Neuronal stem cell (in vitro differentiated cells): Measurements from ENCODE around the gene FANK1.
"Not testable (repeated sequence)": the region's sequence is repeated elsewhere in the genome, so short reads cannot be mapped to it uniquely, and the experiment has no call there.

Source experiments
- DNase-seq: peaks from one replicate; pipeline ENCODE4 v3.0.0-alpha.2; 2013; ENCODE audit warnings: low spot score
- H2AFZ ChIP-seq: one replicate; pipeline ENCODE4 v1.6.1; 2013; ENCODE audit warnings: mild to moderate bottlenecking, low read length, inconsistent platforms
- H2AK5ac ChIP-seq: 2 replicates; pipeline ENCODE4 v1.6.1; 2013; ENCODE audit warnings: low read depth, mild to moderate bottlenecking, inconsistent platforms, low read length, moderate library complexity, mixed read lengths
- H2BK120ac ChIP-seq: 2 replicates; pipeline ENCODE4 v1.6.1; 2013; ENCODE audit warnings: low read depth, mild to moderate bottlenecking, inconsistent platforms, low read length, moderate library complexity, mixed read lengths
- H2BK12ac ChIP-seq: one replicate; pipeline ENCODE4 v1.6.1; 2013; ENCODE audit warnings: low read length, inconsistent platforms
- H2BK15ac ChIP-seq: 2 replicates; pipeline ENCODE4 v1.6.1; 2013; ENCODE audit warnings: mild to moderate bottlenecking, low read length, inconsistent platforms, mixed read lengths
- H2BK5ac ChIP-seq: one replicate; pipeline ENCODE4 v1.6.1; 2013; ENCODE audit warnings: inconsistent platforms, mild to moderate bottlenecking, low read length, moderate library complexity
- H3K14ac ChIP-seq: one replicate; pipeline ENCODE4 v1.6.1; 2013; ENCODE audit warnings: low read length, inconsistent platforms
- H3K18ac ChIP-seq: 2 replicates; pipeline ENCODE4 v1.6.1; 2013; ENCODE audit warnings: low read length, inconsistent platforms
- H3K23ac ChIP-seq: 2 replicates; pipeline ENCODE4 v1.6.1; 2013; ENCODE audit warnings: low read depth, mild to moderate bottlenecking, mixed read lengths, low read length, inconsistent platforms; ENCODE audit not compliant: poor library complexity
- H3K27ac ChIP-seq: replicated peaks from 3 replicates; pipeline ENCODE4 v1.5.1; 2013; ENCODE audit warnings: low read length, inconsistent platforms
- H3K27me3 ChIP-seq, 3 experiments: 2 replicates each; pipeline ENCODE4 v1.6.1; 2013; ENCODE audit warnings: low read length in 3 of 3, mild to moderate bottlenecking in 2 of 3, inconsistent platforms in 1 of 3, low read depth in 1 of 3, mixed read lengths in 1 of 3, moderate library complexity in 1 of 3; ENCODE audit not compliant: control insufficient read depth in 3 of 3, insufficient read depth in 3 of 3
- H3K36me3 ChIP-seq, 2 donors: replicated peaks in 1 of 2; 2 replicates each; pipeline ENCODE4 v1.6.1; 2013; ENCODE audit warnings: low read length in 2 of 2; ENCODE audit not compliant: control insufficient read depth in 2 of 2, insufficient read depth in 2 of 2
- H3K4ac ChIP-seq: 2 replicates; pipeline ENCODE4 v1.6.1; 2013; ENCODE audit warnings: inconsistent platforms, mild to moderate bottlenecking, low read length, moderate library complexity
- H3K4me1 ChIP-seq, 2 donors: 1 replicate in 1 of 2; 2 replicates in 1 of 2; pipeline ENCODE4 v1.6.1; 2013; ENCODE audit warnings: low read length in 2 of 2, low read depth in 1 of 2; ENCODE audit not compliant: control insufficient read depth in 2 of 2, insufficient read depth in 1 of 2
- H3K4me2 ChIP-seq: one replicate; pipeline ENCODE4 v1.6.1; 2013; ENCODE audit warnings: mild to moderate bottlenecking, low read length, inconsistent platforms; ENCODE audit not compliant: insufficient read depth, poor library complexity, severe bottlenecking
- H3K4me3 ChIP-seq, 2 donors: 2 replicates each; pipeline ENCODE4 v1.5.1; 2013; ENCODE audit warnings: low read length in 2 of 2, mild to moderate bottlenecking in 2 of 2, inconsistent platforms in 1 of 2, moderate library complexity in 1 of 2
- H3K79me1 ChIP-seq: one replicate; pipeline ENCODE4 v1.6.1; 2013; ENCODE audit warnings: low read depth, mild to moderate bottlenecking, inconsistent platforms, low read length, moderate library complexity
- H3K9ac ChIP-seq: one replicate; pipeline ENCODE4 v1.6.1; 2013; ENCODE audit warnings: mild to moderate bottlenecking, low read depth, low read length, inconsistent platforms; ENCODE audit not compliant: poor library complexity
- H3K9me3 ChIP-seq, 2 donors: replicated peaks in 1 of 2; 2 replicates each; pipeline versions ENCODE3 to v1.6.1; 2013; ENCODE audit warnings: low read length in 2 of 2, mild to moderate bottlenecking in 2 of 2, inconsistent platforms in 1 of 2, low read depth in 1 of 2, mixed read lengths in 1 of 2, moderate library complexity in 1 of 2; ENCODE audit not compliant: control insufficient read depth in 2 of 2, insufficient read depth in 1 of 2
- H4K8ac ChIP-seq: one replicate; pipeline ENCODE4 v1.6.1; 2013; ENCODE audit warnings: low read depth, mild to moderate bottlenecking, inconsistent platforms, low read length, moderate library complexity
- H4K91ac ChIP-seq: one replicate; pipeline ENCODE4 v1.6.1; 2013; ENCODE audit warnings: low read length, low read depth, mild to moderate bottlenecking, inconsistent platforms; ENCODE audit not compliant: poor library complexity
- WGBS, 2 donors: extraction: QIAGEN DNeasy Blood & Tissue Kit; methylation state at CpG; one replicate each; pipeline ENCODE4 v1.1.7; 2013; ENCODE audit warnings: missing lambda C conversion rate in 2 of 2, mixed read lengths in 1 of 2; ENCODE audit not compliant: insufficient read length in 2 of 2, insufficient replicate concordance in 1 of 2; ENCODE audit errors: extremely low coverage in 2 of 2; 5-methylcytosine and 5-hydroxymethylcytosine counted together

The FANK1 gene

GRCh38 chr10:125913277-125913676 lies 16.9 kb downstream of the FANK1 start:
- not testable (repeated sequence) for H2AFZ ChIP-seq, H2BK15ac ChIP-seq, H3K18ac ChIP-seq, H3K79me1 ChIP-seq, H3K4ac ChIP-seq, H2BK120ac ChIP-seq, H4K91ac ChIP-seq, H3K4me1 ChIP-seq, H3K4me2 ChIP-seq, H3K4me3 ChIP-seq, DNase-seq, H3K14ac ChIP-seq, H3K36me3 ChIP-seq, H2BK12ac ChIP-seq, H3K27me3 ChIP-seq, H3K9me3 ChIP-seq, H3K23ac ChIP-seq, H2AK5ac ChIP-seq, H3K9ac ChIP-seq, H3K27ac ChIP-seq, H2BK5ac ChIP-seq, H4K8ac ChIP-seq
- WGBS, 2 donors: no CpG with 5 or more reads among the region's 6 CpGs

DNA sequence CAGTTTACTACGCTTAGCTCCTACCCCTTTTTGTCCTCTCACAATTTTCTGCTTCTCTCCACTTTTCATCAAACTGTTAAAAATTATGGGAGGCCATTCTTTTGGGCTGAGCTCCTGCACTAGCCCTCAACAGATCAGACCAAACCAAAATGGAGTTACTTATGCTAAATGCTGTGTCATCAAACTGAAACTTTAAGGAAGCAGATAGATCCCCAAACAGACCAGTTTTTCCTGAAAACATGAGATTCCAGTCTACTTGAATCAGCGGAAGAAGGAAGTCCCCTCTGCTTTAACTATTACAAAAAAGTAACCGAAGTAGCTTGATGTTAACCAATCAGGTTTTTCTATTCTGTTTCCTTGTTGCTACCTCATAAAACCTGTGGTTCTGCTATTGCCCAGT lies 20.6 kb downstream of the FANK1 start:
- no peak overlapping the region for H2AFZ ChIP-seq
- no peaks in the 10 kb centered on the region for H3K36me3 ChIP-seq
- no peak overlapping the region for H2BK15ac ChIP-seq
- no peaks in the 10 kb centered on the region for H3K27me3 ChIP-seq
- H3K4ac ChIP-seq: no peak overlapping the region
- no peak overlapping the region for H2BK5ac ChIP-seq
- no peak overlapping the region for H3K14ac ChIP-seq
- H3K18ac ChIP-seq: no peak overlapping the region
- no peak overlapping the region for H2AK5ac ChIP-seq
- H3K9me3 ChIP-seq: no peaks in the 10 kb centered on the region
- H3K79me1 ChIP-seq: no peaks in the 10 kb centered on the region
- no peak overlapping the region for H4K91ac ChIP-seq
- no peak for DNase-seq
- WGBS, 2 donors: no CpG with 5 or more reads among the region's 3 CpGs
- H3K4me2 ChIP-seq: no peak overlapping the region
- H4K8ac ChIP-seq: no peak overlapping the region
- no peak overlapping the region for H3K23ac ChIP-seq
- H3K4me3 ChIP-seq: no peak overlapping the region
- no peaks in the 10 kb centered on the region for H3K4me1 ChIP-seq
- no peak overlapping the region for H2BK12ac ChIP-seq
- no peak overlapping the region for H2BK120ac ChIP-seq
- H3K9ac ChIP-seq: no peak overlapping the region
- H3K27ac ChIP-seq: no peak overlapping the region

GRCh38 chr10:125917704-125918361 lies 21.5 kb downstream of the FANK1 start:
- H3K4me1 ChIP-seq, H3K27ac ChIP-seq, H4K8ac ChIP-seq, H3K14ac ChIP-seq, H2BK12ac ChIP-seq, H3K23ac ChIP-seq, H3K79me1 ChIP-seq, DNase-seq, H3K4me3 ChIP-seq, H3K36me3 ChIP-seq, H3K9me3 ChIP-seq, H2AFZ ChIP-seq, H3K9ac ChIP-seq, H3K4me2 ChIP-seq, H3K18ac ChIP-seq, H3K4ac ChIP-seq, H3K27me3 ChIP-seq, H2BK120ac ChIP-seq, H2BK15ac ChIP-seq, H2AK5ac ChIP-seq, H4K91ac ChIP-seq, H2BK5ac ChIP-seq: not testable (repeated sequence)
- no CpG with 5 or more reads among the region's 8 CpGs for WGBS, 2 donors

DNA sequence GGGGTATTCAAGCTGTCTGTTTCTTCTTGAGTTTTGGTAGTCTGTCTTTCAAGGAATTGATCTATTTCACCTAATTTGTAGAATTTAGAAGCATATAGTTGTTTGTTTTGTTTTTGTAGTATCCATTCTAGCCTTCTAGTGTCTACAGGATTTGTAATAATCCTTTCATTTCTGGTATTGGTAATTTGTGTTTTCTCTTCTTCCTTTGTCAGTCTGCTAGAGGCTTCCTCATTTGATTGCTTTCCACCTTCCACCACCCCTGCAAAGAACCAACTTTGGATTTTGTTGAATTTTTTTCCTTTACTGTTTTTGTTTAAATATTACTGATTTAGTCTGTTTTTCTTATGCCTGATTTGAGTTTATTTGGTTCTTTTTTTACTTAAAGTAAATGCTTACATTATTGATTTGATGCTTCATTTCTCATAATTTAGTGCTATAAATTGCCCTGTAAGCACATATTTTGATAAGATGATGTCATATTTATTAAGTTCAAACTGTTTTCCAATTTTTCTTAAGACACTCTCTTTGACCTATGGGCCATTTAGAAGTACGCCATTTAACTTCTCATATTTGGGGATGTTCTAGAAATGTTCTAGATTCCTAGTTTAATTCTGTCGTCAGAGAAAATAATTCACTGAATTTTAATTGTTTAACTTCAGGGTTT lies 25.4 kb downstream of the FANK1 start:
- not testable (repeated sequence) for H3K9ac ChIP-seq, DNase-seq, H3K4me1 ChIP-seq, H2BK120ac ChIP-seq, H2AFZ ChIP-seq, H3K23ac ChIP-seq, H3K79me1 ChIP-seq, H3K9me3 ChIP-seq, H3K18ac ChIP-seq, H3K4ac ChIP-seq, H2AK5ac ChIP-seq, H3K14ac ChIP-seq, H3K27ac ChIP-seq, H3K4me2 ChIP-seq, H4K91ac ChIP-seq, H2BK15ac ChIP-seq, H4K8ac ChIP-seq, H2BK5ac ChIP-seq, H3K36me3 ChIP-seq, H3K4me3 ChIP-seq, H3K27me3 ChIP-seq, H2BK12ac ChIP-seq
- no CpG with 5 or more reads among the region's 2 CpGs for WGBS, 2 donors
